Fibroblast of skin of abdomen (primary cell): ENCODE data around the gene DOCK10. TPM values are rescaled to one million over a fixed set of nuclear protein-coding genes. Genes with fewer than 3 reads are reported as not detected.
A peak's percentile ranks its signal among the peaks of the same experiment; 100 is the strongest.

Experiments
- DNase-seq: peaks from one replicate; pipeline ENCODE4 v3.0.0-alpha.2; 2013
- polyA plus RNA-seq, 2 experiments: library from polyadenylated mRNA; unstranded; fragments of 120-200 nt; gene quantifications; one replicate each; pipeline ENCODE4 v1.2.1, GENCODE V29; 2013; ENCODE audit not compliant: insufficient read length in 2 of 2

The DOCK10 gene
- 36.6 TPM for polyA plus RNA-seq (2013, experiment 1 of 2; ENCODE audit: insufficient read length)
- 31.6 TPM for polyA plus RNA-seq (2013, experiment 2 of 2; ENCODE audit: insufficient read length)

- peak; percentile 72 for DNase-seq
These were observed at the start of gene DOCK10 for GRCh38 chr2:225041851-225042799. TSS of gene DOCK10 (minus strand) at chr2:225042468. CDS start at chr2:225042374, 94 bp downstream.

- peak; percentile 97 for DNase-seq
These were observed 49.1 kb upstream of the DOCK10 start for GRCh38 chr2:225091336-225091735.

- peak; percentile 90 for DNase-seq
These were observed 48.5 kb upstream of the DOCK10 start for GRCh38 chr2:225090746-225091145.

- DNase-seq = peak; percentile 19
These were observed 44.6 kb upstream of the DOCK10 start for GRCh38 chr2:225086915-225087314.

DNA sequence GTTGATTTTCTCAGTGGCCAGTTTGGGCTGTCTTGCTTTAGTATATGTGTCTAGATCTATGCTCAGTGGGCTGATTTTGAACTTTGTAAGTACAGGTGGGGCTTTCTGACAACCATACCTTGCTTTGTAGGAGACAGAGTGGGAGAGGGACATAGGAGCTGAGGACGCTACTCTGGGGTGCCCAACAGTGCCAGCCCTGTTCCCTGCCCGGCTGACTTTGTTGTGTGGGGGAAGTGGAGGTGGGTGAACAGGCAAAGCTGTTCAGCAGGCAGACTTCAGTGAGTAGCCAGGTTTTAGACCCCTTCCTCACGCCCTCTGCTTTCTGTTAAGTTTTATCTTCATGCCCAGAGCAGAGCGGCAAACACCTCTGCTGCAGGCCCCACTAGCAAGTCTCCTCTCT, 44.2 kb upstream of the DOCK10 start:
- no peak for DNase-seq

DNA sequence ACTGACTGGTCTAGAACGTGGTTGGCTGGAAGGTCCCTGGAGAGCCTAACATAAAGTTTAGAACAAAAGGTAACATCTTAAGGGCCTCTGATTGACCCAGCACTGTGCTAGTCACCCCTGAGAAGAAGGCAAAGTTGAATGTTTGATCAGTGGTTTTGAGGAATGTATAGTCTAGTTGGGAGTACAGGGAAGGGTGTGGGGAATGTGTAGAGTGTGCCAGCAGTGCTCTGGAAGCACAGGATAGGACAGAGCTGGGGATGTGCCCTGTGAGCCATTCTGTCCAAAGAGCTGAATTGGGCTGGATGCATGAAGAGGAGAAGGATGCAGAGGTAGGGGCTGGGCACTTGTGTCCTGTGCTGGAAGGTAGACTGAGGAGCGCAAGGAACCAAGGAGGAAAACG, 41.0 kb upstream of the DOCK10 start:
- no peak for DNase-seq

DNA sequence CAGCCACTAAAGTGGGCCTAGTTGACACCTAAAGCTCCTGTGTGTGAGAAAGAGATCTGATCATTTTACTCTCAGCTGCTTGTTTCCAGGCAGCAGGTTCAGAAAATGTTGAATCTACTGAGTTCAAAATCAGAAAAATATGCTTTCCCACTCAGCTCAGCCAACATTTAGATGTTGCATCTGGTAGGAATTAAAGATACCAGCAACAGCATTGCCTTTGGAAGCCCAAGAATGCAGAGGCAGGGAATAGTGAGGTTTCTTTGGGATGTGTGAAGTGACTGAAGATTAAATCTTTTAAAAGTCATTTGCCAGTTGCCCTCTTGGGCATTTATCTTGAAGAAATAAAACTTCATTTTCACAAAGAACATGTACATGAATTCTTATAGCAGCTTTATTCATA, 33.9 kb upstream of the DOCK10 start:
- peak; percentile 87 for DNase-seq

GRCh38 chr2:225074919-225075681, 32.8 kb upstream of the DOCK10 start:
- DNase-seq = peak; percentile 29

DNA sequence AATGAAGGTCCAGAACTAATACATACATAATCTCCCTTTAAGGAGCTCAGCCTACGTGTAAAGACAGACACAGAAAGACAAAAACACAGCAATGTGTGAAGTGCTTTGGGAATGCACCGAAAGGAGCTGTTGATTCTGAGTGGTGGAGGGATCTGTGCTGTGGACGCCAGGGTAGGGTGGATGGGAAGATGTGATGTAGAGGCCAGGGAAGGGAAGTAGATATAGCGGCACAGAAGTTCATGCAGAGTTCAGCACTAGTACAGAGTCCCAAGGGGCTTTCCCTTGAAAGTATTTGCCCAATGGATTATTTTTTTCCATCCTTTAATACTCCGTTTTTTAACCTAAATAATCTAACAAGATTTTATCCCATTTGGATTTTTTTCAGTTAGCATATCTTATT, 32.1 kb upstream of the DOCK10 start:
- DNase-seq = peak; percentile 27

DNA sequence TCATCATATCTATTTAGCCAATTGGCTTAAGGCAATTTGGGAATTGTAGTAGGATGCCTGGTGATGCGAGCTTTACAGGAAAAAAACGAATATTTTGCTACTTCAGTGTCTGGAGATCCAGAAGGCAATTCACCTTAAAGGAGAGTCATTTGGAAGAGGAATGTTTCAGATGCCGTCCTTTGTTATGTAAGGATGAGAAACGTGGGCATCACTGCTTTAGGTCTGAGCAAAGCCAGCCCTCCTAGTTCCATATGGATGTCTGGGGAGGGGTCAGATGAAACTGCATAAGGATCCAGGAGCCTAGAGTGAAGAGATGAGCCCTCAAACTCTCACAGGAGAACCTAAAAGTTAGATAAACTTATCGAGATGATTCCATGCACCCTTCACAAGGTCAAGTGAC, 30.9 kb upstream of the DOCK10 start:
- no peak for DNase-seq

DNA sequence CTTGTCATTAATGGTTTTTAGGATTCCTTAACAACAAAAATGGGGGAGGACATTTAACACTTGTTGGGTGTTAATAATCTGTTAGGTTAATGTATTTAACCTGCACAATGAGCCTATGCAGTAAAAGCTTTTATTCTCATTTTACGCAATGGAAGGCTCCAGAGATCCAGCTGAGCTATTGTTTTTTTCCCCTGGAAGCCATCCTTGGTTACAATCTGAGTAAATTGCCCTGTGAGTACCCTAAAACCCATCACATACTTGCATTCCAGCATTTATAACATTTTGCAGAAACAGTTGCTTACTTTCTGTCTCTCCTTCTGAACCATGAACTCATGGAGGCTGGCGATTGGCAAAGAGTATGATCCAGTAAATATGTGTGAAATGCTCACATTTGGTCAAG, 30.2 kb upstream of the DOCK10 start:
- no peak for DNase-seq

- no peak for DNase-seq
These were observed 28.5 kb upstream of the DOCK10 start for GRCh38 chr2:225070811-225071210.

DNA sequence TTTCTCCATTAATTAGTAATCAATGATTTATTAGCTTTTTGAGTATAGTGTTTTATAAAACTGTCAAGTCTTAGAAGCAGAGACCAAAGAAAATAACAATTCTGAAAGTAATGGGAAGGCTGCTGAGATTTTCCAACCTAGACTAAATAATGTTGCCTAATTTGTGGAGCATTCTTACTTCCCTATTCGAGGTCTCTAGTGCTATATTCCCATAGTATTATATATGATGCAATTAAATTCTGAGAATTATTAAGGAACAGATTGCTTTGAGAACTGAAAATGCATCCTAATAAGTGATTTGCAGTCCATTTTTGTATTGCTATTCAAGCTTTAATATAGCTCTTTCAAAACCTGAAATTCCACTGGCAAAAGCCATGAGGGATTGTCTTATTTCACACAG, 27.7 kb upstream of the DOCK10 start:
- DNase-seq = no peak

DNA sequence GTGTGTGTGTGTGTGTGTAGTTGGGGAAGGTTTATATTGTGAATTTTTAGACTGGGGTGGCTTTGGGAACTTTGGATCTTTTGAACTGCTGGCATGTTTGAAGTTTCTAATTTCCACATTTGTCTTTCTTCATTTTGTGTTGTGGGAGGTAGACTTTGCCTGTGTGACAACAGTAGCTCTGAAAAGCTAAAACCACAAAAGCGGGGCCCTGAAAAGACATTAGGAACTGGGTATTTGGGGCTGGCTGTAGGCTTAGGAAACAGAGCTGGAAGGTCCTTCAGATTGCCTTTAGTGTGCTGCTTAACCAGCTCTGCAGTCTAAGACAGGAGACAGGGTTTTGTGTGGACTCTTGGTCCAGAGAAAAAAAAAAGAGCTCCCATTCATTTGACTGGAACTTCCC, 27.2 kb upstream of the DOCK10 start:
- no peak for DNase-seq

DNA sequence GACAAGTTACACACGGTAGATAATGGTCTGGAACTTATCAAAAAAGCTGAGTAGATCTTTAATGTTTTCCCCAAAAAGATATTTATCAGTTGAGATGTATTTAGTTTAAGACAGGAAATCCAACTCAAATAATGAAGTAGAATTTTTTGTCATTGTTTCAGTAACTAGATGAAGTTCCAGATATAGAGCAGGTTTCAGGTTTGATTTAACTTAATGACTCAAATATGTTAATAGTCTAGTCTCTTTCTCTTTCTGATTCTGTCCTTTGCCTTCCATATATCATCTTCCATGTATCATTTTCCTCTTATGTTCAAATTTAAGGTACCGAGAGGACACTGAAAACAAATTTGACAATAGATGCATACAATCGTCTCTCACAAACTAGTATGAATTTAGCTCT, 23.6 kb upstream of the DOCK10 start:
- DNase-seq = no peak

GRCh38 chr2:225064928-225065327, 22.7 kb upstream of the DOCK10 start:
- no peak for DNase-seq

DNA sequence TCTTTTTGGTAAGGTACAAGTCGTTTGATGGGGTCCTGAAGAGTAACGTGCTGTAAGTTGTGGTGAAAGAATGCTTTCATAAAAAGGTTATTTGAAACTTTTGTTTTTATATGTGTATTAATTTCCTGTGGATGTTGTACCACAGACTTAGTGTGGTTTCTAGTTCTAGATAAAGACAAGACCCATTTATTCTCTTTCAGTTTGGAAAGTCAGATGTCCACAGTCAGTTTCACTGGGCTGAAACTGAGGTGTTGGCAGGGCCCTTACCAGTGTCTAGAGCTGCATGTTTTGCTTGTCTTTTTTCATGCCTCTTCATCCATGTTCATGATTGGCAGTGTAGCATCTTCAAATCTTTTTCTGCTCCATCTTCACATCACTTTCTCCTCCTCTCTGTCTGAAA, 22.1 kb upstream of the DOCK10 start:
- no peak for DNase-seq

- DNase-seq = no peak
These were observed 14.2 kb upstream of the DOCK10 start for GRCh38 chr2:225056330-225057073.

DNA sequence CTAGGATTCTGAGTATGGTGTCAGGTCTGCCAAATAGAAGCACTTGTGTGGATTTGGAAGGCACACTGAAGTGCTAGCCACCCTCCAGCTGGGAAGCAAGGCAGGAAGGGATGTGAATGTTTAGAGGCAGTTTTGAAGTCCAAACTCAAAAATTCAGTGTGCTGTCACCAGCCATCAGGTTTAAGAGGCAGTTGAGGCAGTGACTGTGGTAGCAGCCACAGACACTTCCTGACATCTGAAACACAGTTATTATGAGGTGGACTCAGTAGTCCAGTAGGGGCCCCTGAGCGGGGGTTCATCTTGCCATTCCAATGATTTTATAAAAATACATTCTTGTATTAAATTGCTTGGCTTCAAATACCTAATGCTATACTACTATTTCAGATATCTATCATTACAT, 13.4 kb upstream of the DOCK10 start:
- DNase-seq = no peak

DNA sequence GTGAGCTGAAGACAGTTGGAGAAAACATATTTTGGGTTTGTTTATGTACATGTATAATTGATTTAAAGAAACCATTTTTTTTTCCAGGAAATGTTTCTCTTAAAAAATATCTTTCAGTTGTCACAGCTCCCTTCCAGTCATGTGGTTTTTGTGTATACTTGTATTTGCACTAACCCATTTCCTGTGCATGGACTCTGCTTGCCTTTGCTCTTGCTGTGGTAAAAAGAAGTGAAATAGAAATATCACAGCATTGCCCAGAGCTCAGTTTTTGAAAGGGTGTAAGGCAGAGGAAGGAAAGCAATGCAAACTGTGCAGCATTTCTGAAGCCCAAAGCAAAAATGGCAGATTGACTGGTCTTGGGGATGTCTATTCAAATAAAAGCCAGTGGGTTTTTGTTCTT, 10.4 kb upstream of the DOCK10 start:
- no peak for DNase-seq

DNA sequence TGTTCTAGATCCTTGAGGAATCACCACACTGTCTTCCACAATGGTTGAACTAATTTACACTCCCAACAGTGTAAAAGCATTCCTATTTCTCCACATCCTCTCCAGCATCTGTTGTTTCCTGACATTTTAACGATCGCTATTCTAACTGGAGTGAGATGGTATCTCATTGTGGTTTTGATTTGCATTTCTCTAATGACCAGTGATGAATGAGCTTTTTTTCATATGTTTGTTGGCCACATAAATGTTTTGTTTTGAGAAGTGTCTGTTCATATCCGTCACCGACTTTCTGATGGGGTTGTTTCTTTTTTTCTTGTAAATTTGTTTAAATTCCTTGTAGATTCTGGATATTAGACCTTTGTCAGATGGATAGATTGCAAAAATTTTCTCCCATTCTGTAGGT, 5.2 kb upstream of the DOCK10 start:
- peak; percentile 16 for DNase-seq

- DNase-seq = no peak
These were observed 516 bp upstream of the DOCK10 start for GRCh38 chr2:225042800-225043167.
